ENCODE measurements around the gene LYRM1. TPM values are rescaled to one million over a fixed set of nuclear protein-coding genes. Genes with fewer than 3 reads are reported as not detected.

LYRM1 gene, protein sequence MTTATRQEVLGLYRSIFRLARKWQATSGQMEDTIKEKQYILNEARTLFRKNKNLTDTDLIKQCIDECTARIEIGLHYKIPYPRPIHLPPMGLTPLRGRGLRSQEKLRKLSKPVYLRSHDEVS
- polyA plus RNA-seq (2011; rRNA removed) (37.8 and 44.0 TPM in 2 replicates), polyA plus RNA-seq (2017; fragmentation: RNase III; extraction: RNeasy Plus Mini Kit Qiagen cat#74134 plus additional on column Dnase treatment) (38.6 to 48.8 TPM (median 40.6 TPM) in 3 replicates), polyA minus RNA-seq (2011; rRNA and poly(A)+ RNA removed) (9.4 and 12.8 TPM in 2 replicates)
- polyA plus RNA-seq (2012; cell fraction: cytosol; rRNA removed) = 16.6 and 17.7 TPM in 2 replicates
- polyA plus RNA-seq (2012; cell fraction: nucleus; rRNA removed) = 3.8 and 6.5 TPM in 2 replicates

GRCh38 chr16:20900299-20901067 is at the start of gene LYRM1, which contains the start of gene DCUN1D3:
LYRM1 (plus strand) TSS chr16:20900771; CDS start chr16:20915556, 14,785 bp downstream.
DCUN1D3 (minus strand) TSS chr16:20900358; CDS start chr16:20862538, 37,820 bp downstream.
- DNase-seq (ENCODE audit: low read depth in 1 of 2, low spot score in 1 of 2) = peak; percentile 96 to 99
- ChIA-PET CTCF (interaction anchor here (0.7 to 9.6 kb wide), 5 partner anchors 10 to 257 kb away, joined by 3 to 60 read pairs (median 4); no protein-coding TSS in a partner anchor), POLR2A (interaction anchor here (0.6 to 1.9 kb wide), 14 partner anchors 8 to 1496 kb away, joined by 3 to 15 read pairs (median 5); partner anchors contain the start of genes ERI2 and REXO5)
- WGBS (ENCODE audit: missing lambda C conversion rate) = 1% methylated on average over 40 of the region's 62 CpGs
- TF ChIP-seq CEBPB (IDR thresholded peaks at IDR 0.05) (peak; percentile 60 to 87; a peak in 3 of 4 replicates), JUNB (IDR thresholded peaks at IDR 0.05) (no peak), ZSCAN20 (CRISPR knock-in tag; IDR thresholded peaks at IDR 0.05) (no peak), PHF8 (IDR thresholded peaks at IDR 0.05; ENCODE audit: borderline replicate concordance, low read depth) (peak; percentile 86), NPAS2 (CRISPR knock-in tag; IDR thresholded peaks at IDR 0.05; ENCODE audit: borderline replicate concordance) (no peak), MAX (IDR thresholded peaks at IDR 0.05) (peak; percentile 17; the same call in 1 of the 2 replicates), HOXA7 (CRISPR knock-in tag; IDR thresholded peaks at IDR 0.05) (peak; percentile 60; the same call in 1 of the 2 replicates), POLR2A (IDR thresholded peaks at IDR 0.05; ENCODE audit: low read length) (peak; percentile 78), HOXB5 (CRISPR knock-in tag; IDR thresholded peaks at IDR 0.05) (0 out of 2 replicates have a peak, but pooled peaks have one; percentile 16), GATA3 (IDR thresholded peaks at IDR 0.05; ENCODE audit: borderline replicate concordance) (peak; percentile 18; the same call in 1 of the 2 replicates), BHLHE40 (IDR thresholded peaks at IDR 0.05; ENCODE audit: low read depth, low read length) (peak; percentile 58), JUN (IDR thresholded peaks at IDR 0.05) (peak in 1 of 2 experiments; percentile 75; a peak in 2 of 5 replicates), BCL3 (IDR thresholded peaks at IDR 0.05) (peak; percentile 63; the same call in 1 of the 3 replicates), TFCP2L1 (CRISPR knock-in tag; IDR thresholded peaks at IDR 0.05) (0 out of 2 replicates have a peak, but pooled peaks have one; percentile 79), EP300 (IDR thresholded peaks at IDR 0.05) (no peak), TP53 (CRISPR knock-in tag; IDR thresholded peaks at IDR 0.05) (0 out of 2 replicates have a peak, but pooled peaks have one; percentile 86), RFX5 (IDR thresholded peaks at IDR 0.05) (peak; percentile 80)
- no peak for FAIRE-seq
- H3K9me3 ChIP-seq = no peaks in the 10 kb centered on the region
- peak within 1 kb of the TSS; percentile 91 for H3K4me2 ChIP-seq
- peaks cover 67% of the 10 kb centered on the region for H3K4me1 ChIP-seq
- peak; percentile 92 to 94 for ATAC-seq
- H3K27ac ChIP-seq = peak within 1 kb of the TSS; percentile 92 to 98
- peak within 1 kb of the TSS; percentile 90 for H3K4me3 ChIP-seq

GRCh38 chr16:20850981-20851380 is 49.6 kb upstream of the LYRM1 start:
- CTCF ChIA-PET = interaction anchor here (0.7 to 6.3 kb wide), 40 partner anchors 9 to 1470 kb away, joined by 3 to 66 read pairs (median 6); partner anchors contain the start of genes DCUN1D3, LDAF1 and LYRM1

More at GRCh38 chr16:20850981-20851380, 49.6 kb upstream of the LYRM1 start:
- Histone ChIP-seq H3K4me1 (peaks cover 51% of the 10 kb centered on the region), H3K4me2 (peak overlapping the region; percentile 74), H3K4me3 (no peak overlapping the region), H3K9me3 (no peaks in the 10 kb centered on the region), H3K27ac (peak overlapping the region; percentile 78 to 83)
- DNase-seq (ENCODE audit: low read depth in 1 of 2, low spot score in 1 of 2) (no peak), ATAC-seq (peak in 1 of 2 experiments; percentile 12; a peak in 1 of 6 replicates), FAIRE-seq (no peak)
- WGBS (ENCODE audit: missing lambda C conversion rate) = 81% methylated on average over 3 of the region's 3 CpGs
- POLR2A ChIA-PET = interaction anchor here (0.5 to 1.8 kb wide), 6 partner anchors 49 to 450 kb away, joined by 3 to 15 read pairs (median 4); partner anchors contain the start of genes DCUN1D3 and LYRM1
- TF ChIP-seq BHLHE40 (IDR thresholded peaks at IDR 0.05; ENCODE audit: low read depth, low read length) = no peak
- no peak for TF ChIP-seq POLR2AphosphoS2 (conservative IDR thresholded peaks at IDR 0.05; ENCODE audit: low read length)
- TF ChIP-seq RFX5 (IDR thresholded peaks at IDR 0.05) = no peak
- no peak for TF ChIP-seq ZFP36 (IDR thresholded peaks at IDR 0.05; ENCODE audit: borderline replicate concordance, partially characterized antibody)
- TF ChIP-seq NR3C1 (IDR thresholded peaks at IDR 0.05) = no peak
- no peak for TF ChIP-seq MAX (IDR thresholded peaks at IDR 0.05)
- TF ChIP-seq HEYL (CRISPR knock-in tag; IDR thresholded peaks at IDR 0.05) = no peak
- no peak for TF ChIP-seq CBX2 (IDR thresholded peaks at IDR 0.05; ENCODE audit: borderline replicate concordance, low read depth)
- no peak for TF ChIP-seq CHD4 (IDR thresholded peaks at IDR 0.05; ENCODE audit: borderline replicate concordance)
- no peak for TF ChIP-seq NFE2L2 (conservative IDR thresholded peaks at IDR 0.05; ENCODE audit: low read length)
- TF ChIP-seq KDM5A (IDR thresholded peaks at IDR 0.05) = no peak
- TF ChIP-seq CEBPB (IDR thresholded peaks at IDR 0.05) = no peak
- TF ChIP-seq HOXB5 (CRISPR knock-in tag; IDR thresholded peaks at IDR 0.05) = no peak
- TF ChIP-seq CTCF (IDR thresholded peaks at IDR 0.05) = no peak
- TF ChIP-seq EHF (CRISPR knock-in tag; IDR thresholded peaks at IDR 0.05) = no peak
- no peak for TF ChIP-seq SMC3 (IDR thresholded peaks at IDR 0.05)
- TF ChIP-seq NPAS2 (CRISPR knock-in tag; IDR thresholded peaks at IDR 0.05; ENCODE audit: borderline replicate concordance) = no peak
- TF ChIP-seq KDM1A (IDR thresholded peaks at IDR 0.05; ENCODE audit: low read depth) = no peak
